Measurements from ENCODE around the gene VCL. TPM values are rescaled to one million over a fixed set of nuclear protein-coding genes. Genes with fewer than 3 reads are reported as not detected.

Gene VCL
- total and polyA plus RNA-seq, 9 of the 15 experiments (the other 6 are each of a cell fraction or from before 2014, with no cell fraction given), result 29.8 to 186 (median 76.4) TPM

DNA sequence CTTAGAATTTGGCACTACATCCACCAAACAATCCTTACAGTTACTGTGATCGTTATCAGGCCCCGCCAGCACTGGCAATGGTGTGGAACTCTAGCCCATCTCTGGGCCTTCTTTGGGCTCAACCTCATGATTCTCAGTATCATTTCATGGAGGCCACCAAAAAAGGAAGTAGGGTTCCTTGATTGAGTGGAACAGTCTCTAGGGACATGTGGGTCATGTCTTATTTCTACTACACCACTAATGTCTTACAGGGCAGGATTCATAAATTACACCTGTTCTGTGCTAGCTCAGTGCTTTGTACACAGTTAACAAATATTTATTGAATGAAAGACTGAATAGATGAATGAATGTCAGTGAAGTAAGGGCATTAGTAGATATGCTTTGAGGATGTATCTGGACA is 98.9 kb downstream of the VCL start:
- in situ Hi-C loops (cut with MboI), result no loop called here
- WGBS (ENCODE audit: insufficient coverage, low coverage, missing lambda C conversion rate), result 93% methylated on average over 2 of the region's 2 CpGs

More for the DNA sequence above, 98.9 kb downstream of the VCL start:
- no TSS peak for BruUV-seq (replicated peaks)
- intact Hi-C loops (cut with micrococcal nuclease), result no loop called here
- FAIRE-seq (no peak), DNase-seq (ENCODE audit: extremely low read depth in 1 of 4, low spot score in 3 of 4) (no peak), ATAC-seq (no peak)
- H2AFZ ChIP-seq (ENCODE audit: low read depth, low read length), result no peak overlapping the region
- no peaks in the 10 kb centered on the region for H3K79me2 ChIP-seq (ENCODE audit: control insufficient read depth, insufficient read depth, low read length)
- ChIA-PET POLR2A (interaction anchor here (0.6 to 2.8 kb wide), 2 partner anchors 13 to 18 kb away, joined by 3 to 18 read pairs; no protein-coding TSS in a partner anchor), CTCF (ENCODE audit: low intra/inter-chr PET ratio) (no interaction called here)
- no peaks in the 10 kb centered on the region for H4K20me1 ChIP-seq (replicated peaks; ENCODE audit: control insufficient read depth, insufficient read depth, low read length)
- no peak overlapping the region for H3K27ac ChIP-seq (ENCODE audit: extremely low read depth, low read depth, low read length)
- TF ChIP-seq FOXJ3 (CRISPR knock-in tag; IDR thresholded peaks at IDR 0.05), result no peak
- TF ChIP-seq ZNF766 (CRISPR knock-in tag; conservative IDR thresholded peaks at IDR 0.05), result no peak
- no peak for TF ChIP-seq ZEB2 (IDR thresholded peaks at IDR 0.05)
- TF ChIP-seq TOE1 (IDR thresholded peaks at IDR 0.05; ENCODE audit: borderline replicate concordance), result no peak
- no peak for TF ChIP-seq TOE1 (CRISPR knock-in tag; IDR thresholded peaks at IDR 0.05; ENCODE audit: borderline replicate concordance, low read depth)
- TF ChIP-seq ZNF561 (CRISPR knock-in tag; conservative IDR thresholded peaks at IDR 0.05), result no peak
- TF ChIP-seq, protein P1, sequence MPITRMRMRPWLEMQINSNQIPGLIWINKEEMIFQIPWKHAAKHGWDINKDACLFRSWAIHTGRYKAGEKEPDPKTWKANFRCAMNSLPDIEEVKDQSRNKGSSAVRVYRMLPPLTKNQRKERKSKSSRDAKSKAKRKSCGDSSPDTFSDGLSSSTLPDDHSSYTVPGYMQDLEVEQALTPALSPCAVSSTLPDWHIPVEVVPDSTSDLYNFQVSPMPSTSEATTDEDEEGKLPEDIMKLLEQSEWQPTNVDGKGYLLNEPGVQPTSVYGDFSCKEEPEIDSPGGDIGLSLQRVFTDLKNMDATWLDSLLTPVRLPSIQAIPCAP (CRISPR knock-in tag; IDR thresholded peaks at IDR 0.05; ENCODE audit: borderline replicate concordance), result no peak
- no peak for TF ChIP-seq FUS (optimal IDR thresholded peaks at IDR 0.05; ENCODE audit: low read depth, low read length)
- TF ChIP-seq, protein P2, sequence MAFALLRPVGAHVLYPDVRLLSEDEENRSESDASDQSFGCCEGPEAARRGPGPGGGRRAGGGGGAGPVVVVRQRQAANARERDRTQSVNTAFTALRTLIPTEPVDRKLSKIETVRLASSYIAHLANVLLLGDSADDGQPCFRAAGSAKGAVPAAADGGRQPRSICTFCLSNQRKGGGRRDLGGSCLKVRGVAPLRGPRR (CRISPR knock-in tag; IDR thresholded peaks at IDR 0.05), result no peak
- TF ChIP-seq, protein P3, sequence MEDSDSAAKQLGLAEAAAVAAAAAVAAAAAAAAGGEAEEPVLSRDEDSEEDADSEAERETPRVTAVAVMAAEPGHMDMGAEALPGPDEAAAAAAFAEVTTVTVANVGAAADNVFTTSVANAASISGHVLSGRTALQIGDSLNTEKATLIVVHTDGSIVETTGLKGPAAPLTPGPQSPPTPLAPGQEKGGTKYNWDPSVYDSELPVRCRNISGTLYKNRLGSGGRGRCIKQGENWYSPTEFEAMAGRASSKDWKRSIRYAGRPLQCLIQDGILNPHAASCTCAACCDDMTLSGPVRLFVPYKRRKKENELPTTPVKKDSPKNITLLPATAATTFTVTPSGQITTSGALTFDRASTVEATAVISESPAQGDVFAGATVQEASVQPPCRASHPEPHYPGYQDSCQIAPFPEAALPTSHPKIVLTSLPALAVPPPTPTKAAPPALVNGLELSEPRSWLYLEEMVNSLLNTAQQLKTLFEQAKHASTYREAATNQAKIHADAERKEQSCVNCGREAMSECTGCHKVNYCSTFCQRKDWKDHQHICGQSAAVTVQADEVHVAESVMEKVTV (CRISPR knock-in tag; IDR thresholded peaks at IDR 0.05), result no peak
- no peak for TF ChIP-seq ZNF347 (CRISPR knock-in tag; IDR thresholded peaks at IDR 0.05; ENCODE audit: low read depth)
- H3K9ac ChIP-seq (ENCODE audit: insufficient read depth in 1 of 2, low read depth in 2 of 2, low read length in 2 of 2), result no peak overlapping the region
- H3K9me3 ChIP-seq (replicated peaks; ENCODE audit: control insufficient read depth, insufficient read depth, low read depth, low read length), result no peaks in the 10 kb centered on the region
- no peaks in the 10 kb centered on the region for H3K4me1 ChIP-seq (replicated peaks in 1 of 2; ENCODE audit: control insufficient read depth in 2 of 2, insufficient read depth in 2 of 2, low read length in 2 of 2)
- no peak overlapping the region for H3K4me3 ChIP-seq
- peaks cover 92% of the 10 kb centered on the region for H3K36me3 ChIP-seq (ENCODE audit: control insufficient read depth, insufficient read depth, low read length)
- H3K9me1 ChIP-seq (ENCODE audit: control insufficient read depth, insufficient read depth, low read length), result no peaks in the 10 kb centered on the region
- no peak overlapping the region for H3K4me2 ChIP-seq (ENCODE audit: insufficient read depth, low read length)
- no peaks in the 10 kb centered on the region for H3K27me3 ChIP-seq (ENCODE audit: control insufficient read depth in 2 of 2, insufficient read depth in 2 of 2, low read length in 2 of 2)

Data from K562 (cell line).